ENCODE results near the gene OR4A16. TPM values are rescaled to one million over a fixed set of nuclear protein-coding genes. Genes with fewer than 3 reads are reported as not detected.

Gene OR4A16
- polyA plus RNA-seq, 1 experiment, result not detected

DNA sequence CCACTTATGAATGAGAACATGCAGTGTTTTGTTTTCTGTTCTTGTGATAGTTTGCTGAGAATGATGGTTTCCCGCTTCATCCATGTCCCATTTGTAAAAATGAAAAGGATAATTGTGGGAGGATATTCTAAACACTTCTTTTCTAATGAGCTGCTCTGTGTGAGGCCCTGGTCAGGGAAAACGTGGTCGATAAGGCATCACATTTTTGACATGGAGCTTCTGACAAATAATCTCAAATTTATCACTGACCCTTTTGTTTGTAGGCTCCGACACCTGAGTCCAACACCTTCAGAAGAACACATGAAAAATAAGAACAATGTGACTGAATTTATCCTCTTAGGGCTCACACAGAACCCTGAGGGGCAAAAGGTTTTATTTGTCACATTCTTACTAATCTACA, 24.7 kb downstream of the OR4A16 start, which contains the start of gene OR4A15:
OR4A15 (plus strand) TSS at position 301 of the 400 bp plus-strand sequence; CDS start at position 301, 0 bp downstream.
- H3K9me3 ChIP-seq (ENCODE audit: control insufficient read depth, insufficient read depth, low read length), result peaks cover 6% of the 10 kb centered on the region
- TF ChIP-seq, protein P1, sequence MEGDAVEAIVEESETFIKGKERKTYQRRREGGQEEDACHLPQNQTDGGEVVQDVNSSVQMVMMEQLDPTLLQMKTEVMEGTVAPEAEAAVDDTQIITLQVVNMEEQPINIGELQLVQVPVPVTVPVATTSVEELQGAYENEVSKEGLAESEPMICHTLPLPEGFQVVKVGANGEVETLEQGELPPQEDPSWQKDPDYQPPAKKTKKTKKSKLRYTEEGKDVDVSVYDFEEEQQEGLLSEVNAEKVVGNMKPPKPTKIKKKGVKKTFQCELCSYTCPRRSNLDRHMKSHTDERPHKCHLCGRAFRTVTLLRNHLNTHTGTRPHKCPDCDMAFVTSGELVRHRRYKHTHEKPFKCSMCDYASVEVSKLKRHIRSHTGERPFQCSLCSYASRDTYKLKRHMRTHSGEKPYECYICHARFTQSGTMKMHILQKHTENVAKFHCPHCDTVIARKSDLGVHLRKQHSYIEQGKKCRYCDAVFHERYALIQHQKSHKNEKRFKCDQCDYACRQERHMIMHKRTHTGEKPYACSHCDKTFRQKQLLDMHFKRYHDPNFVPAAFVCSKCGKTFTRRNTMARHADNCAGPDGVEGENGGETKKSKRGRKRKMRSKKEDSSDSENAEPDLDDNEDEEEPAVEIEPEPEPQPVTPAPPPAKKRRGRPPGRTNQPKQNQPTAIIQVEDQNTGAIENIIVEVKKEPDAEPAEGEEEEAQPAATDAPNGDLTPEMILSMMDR (IDR thresholded peaks at IDR 0.05; ENCODE audit: low read depth, low read length), result no peak
- no peak within 1 kb of the TSS for H3K27ac ChIP-seq (ENCODE audit: low read depth, low read length)
- H3K27me3 ChIP-seq (ENCODE audit: control insufficient read depth, insufficient read depth, low read length), result no peaks in the 10 kb centered on the region
- ChIA-PET CTCF (no interaction called here), POLR2A (no interaction called here)
- H3K4me3 ChIP-seq (ENCODE audit: low read depth, low read length), result no peak within 1 kb of the TSS
- DNase-seq (ENCODE audit: low read depth, low spot score), result no peak

Other genes starting within 250 kb of the OR4A16 start
- gene TRIM48, start 81.0 kb upstream of the OR4A16 start, polyA plus RNA-seq (2011; rRNA removed), result not detected in 2 replicates
- not detected in 2 replicates for gene OR4A15, start 24.8 kb downstream of the OR4A16 start, polyA plus RNA-seq (2011; rRNA removed)
- not detected in 2 replicates for gene OR4C15, start 211.3 kb downstream of the OR4A16 start, polyA plus RNA-seq (2011; rRNA removed)
- not detected in 2 replicates for gene OR4C16, start 228.9 kb downstream of the OR4A16 start, polyA plus RNA-seq (2011; rRNA removed)

Data from AG04450 (cell line).